K562 (cell line): ENCODE measurements around the gene ALDH8A1. TPM values are rescaled to one million over a fixed set of nuclear protein-coding genes. Genes with fewer than 3 reads are reported as not detected.
A peak's percentile ranks its signal among the peaks of the same experiment; 100 is the strongest.

Experiments used
- BACH1 ChIP-seq: fragments of 200-800 bp; sonication (Bioruptor generic); IDR thresholded peaks from 2 replicates; pipeline ENCODE4 v1.6.1; 2016; ENCODE audit warnings: missing genetic modification characterization, missing compliant biosample characterization
- C11orf30 ChIP-seq: fragments of 450-650 bp; IDR thresholded peaks from 2 replicates; pipeline ENCODE4 v1.6.1; 2016; ENCODE audit warnings: low read depth, mild to moderate bottlenecking
- CBFA2T2 ChIP-seq: fragments of 450-650 bp; conservative IDR thresholded peaks from 2 replicates; pipeline ENCODE4 v1.6.1; 2017; ENCODE audit warnings: mild to moderate bottlenecking
- CXXC5 ChIP-seq: fragments of 250-450 bp; sonication (Bioruptor Pico); IDR thresholded peaks from 2 replicates; pipeline ENCODE4 v1.8.0; 2022; ENCODE audit warnings: inconsistent platforms, mild to moderate bottlenecking, moderate library complexity
- HDAC8 ChIP-seq: fragments of 450-650 bp; IDR thresholded peaks from 2 replicates; pipeline ENCODE4 v1.6.1; 2016; ENCODE audit warnings: mild to moderate bottlenecking, missing genetic modification characterization, moderate library complexity, missing compliant biosample characterization
- KLF13 ChIP-seq: fragments of 450-650 bp; IDR thresholded peaks from 2 replicates; pipeline ENCODE4 v1.6.1; 2016; ENCODE audit warnings: missing genetic modification characterization, low read depth, mild to moderate bottlenecking, missing compliant biosample characterization, moderate library complexity, borderline replicate concordance
- LCOR ChIP-seq: sonication (generic); formaldehyde crosslinking; IDR thresholded peaks from 2 replicates; pipeline ENCODE4 v1.8.0; 2022; ENCODE audit warnings: mild to moderate bottlenecking, missing genetic modification reagents
- MEF2D ChIP-seq: conservative IDR thresholded peaks from 2 replicates; pipeline ENCODE4 v1.6.1; 2016; ENCODE audit warnings: low read depth, missing genetic modification characterization, missing compliant biosample characterization
- NFE2L1 ChIP-seq: fragments of 450-650 bp; IDR thresholded peaks from 2 replicates; pipeline ENCODE4 v1.6.1; 2016; ENCODE audit warnings: missing genetic modification characterization, low read depth, mild to moderate bottlenecking, missing compliant biosample characterization, moderate library complexity, borderline replicate concordance
- NR4A1 ChIP-seq, 2 experiments: fragments of 250-450 bp in 1 of 2; fragments of 450-650 bp in 1 of 2; sonication (Bioruptor Pico) in 1 of 2; IDR thresholded peaks; 2 replicates each; pipeline versions ENCODE4 v1.4.0 to v1.6.1; 2016 to 2020; ENCODE audit warnings: mild to moderate bottlenecking in 2 of 2, missing compliant biosample characterization in 1 of 2, missing genetic modification characterization in 1 of 2, moderate library complexity in 1 of 2
- POLR2AphosphoS2 ChIP-seq: IDR thresholded peaks from 2 replicates; pipeline ENCODE4 v1.6.1; 2012; ENCODE audit warnings: low read length, improper control_type of control experiment
- PPARD ChIP-seq: fragments of 250-450 bp; sonication (Bioruptor Pico); IDR thresholded peaks from 2 replicates; pipeline ENCODE4 v1.8.0; 2022; ENCODE audit warnings: inconsistent platforms, mild to moderate bottlenecking, moderate library complexity
- PTRF ChIP-seq: fragments of 450-650 bp; IDR thresholded peaks from 2 replicates; pipeline ENCODE4 v1.6.1; 2016; ENCODE audit warnings: mild to moderate bottlenecking, missing genetic modification characterization, missing compliant biosample characterization
- PTTG1 ChIP-seq: fragments of 450-650 bp; IDR thresholded peaks from 2 replicates; pipeline ENCODE4 v1.6.1; 2016; ENCODE audit warnings: low read depth, mild to moderate bottlenecking, missing genetic modification characterization, missing compliant biosample characterization
- PYGO2 ChIP-seq: fragments of 450-650 bp; IDR thresholded peaks from 2 replicates; pipeline ENCODE4 v1.6.1; 2016; ENCODE audit warnings: mild to moderate bottlenecking, missing genetic modification characterization, moderate library complexity, missing compliant biosample characterization
- SMAD1 ChIP-seq: fragments of 150-350 bp; IDR thresholded peaks from 2 replicates; pipeline ENCODE4 v1.6.1; 2014; ENCODE audit warnings: low read length, low read depth; ENCODE audit not compliant: partially characterized antibody
- SOX6 ChIP-seq: fragments of 450-650 bp; IDR thresholded peaks from 2 replicates; pipeline ENCODE4 v1.6.1; 2014; ENCODE audit warnings: mild to moderate bottlenecking
- U2AF1 ChIP-seq: fragments of 200-400 bp; formaldehyde crosslinking; optimal IDR thresholded peaks from 2 replicates; pipeline ENCODE3; 2017; ENCODE audit warnings: mild to moderate bottlenecking, low read depth, low read length, moderate library complexity
- ZC3H4 ChIP-seq: sonication (generic); formaldehyde crosslinking; IDR thresholded peaks from 2 replicates; pipeline ENCODE4 v1.9.0; 2021; ENCODE audit warnings: missing genetic modification reagents, borderline replicate concordance
- ZFPM2 ChIP-seq: fragments of 250-450 bp; sonication (Bioruptor Pico); IDR thresholded peaks from 2 replicates; pipeline ENCODE4 v1.5.1; 2022; ENCODE audit warnings: mild to moderate bottlenecking
- ZNF174 ChIP-seq: fragments of 250-450 bp; sonication (Bioruptor Pico); IDR thresholded peaks from 2 replicates; pipeline ENCODE4 v1.4.0; 2020; ENCODE audit warnings: mild to moderate bottlenecking
- ZNF316 ChIP-seq: fragments of 450-650 bp; IDR thresholded peaks from 2 replicates; pipeline ENCODE4 v1.6.1; 2016
- ZNF592 ChIP-seq: fragments of 450-650 bp; IDR thresholded peaks from 2 replicates; pipeline ENCODE4 v1.6.1; 2017; ENCODE audit warnings: antibody characterized with exemption, mild to moderate bottlenecking
- polyA plus RNA-seq, 8 experiments: library from polyadenylated mRNA; depleted of rRNA in 4 of 8; stranded (reverse) in 5 of 8; unstranded in 3 of 8; fragments of >200 nt; fragmentation: Nextera tagmentation in 2 of 8; fragmentation: Illumina TruSeq in 1 of 8; extraction: Ambion mirVana in 2 of 8; extraction: Trizol in 1 of 8; gene quantifications; 2 replicates each; pipeline versions ENCODE4 v1.2.1 to v1.2.3, GENCODE V29; 2011 to 2014; ENCODE audit warnings: inconsistent platforms in 1 of 8, missing spikeins in 1 of 8
- total RNA-seq, 7 experiments: library from RNA; depleted of rRNA in 6 of 7; stranded (reverse); fragments of >200 nt in 6 of 7; fragmentation: Illumina TruSeq in 2 of 7; extraction: Trizol in 2 of 7; gene quantifications; 2 replicates each; pipeline versions ENCODE4 v1.2.1 to v1.2.3, GENCODE V29; 2011 to 2021; ENCODE audit warnings: low replicate concordance in 1 of 7
- TF ChIP-seq, protein P1 (sequence below), 2 experiments: fragments of 250-450 bp in 1 of 2; fragments of 450-650 bp in 1 of 2; sonication (Bioruptor Pico) in 1 of 2; IDR thresholded peaks; 2 replicates each; pipeline versions ENCODE4 v1.6.1 to v1.8.0; 2016 to 2021; ENCODE audit warnings: mild to moderate bottlenecking in 2 of 2, moderate library complexity in 2 of 2, missing compliant biosample characterization in 1 of 2, missing genetic modification characterization in 1 of 2
- TF ChIP-seq, protein P2 (sequence below): IDR thresholded peaks from 2 replicates; pipeline ENCODE4 v1.6.1; 2011; ENCODE audit not compliant: insufficient read length; ENCODE audit errors: extremely low read depth

Gene ALDH8A1
- total and polyA plus RNA-seq, 9 of the 15 experiments (the other 6 are each of a cell fraction or from before 2014, with no cell fraction given): 0.03 to 0.18 (median 0.04) TPM; not detected in 2

- TF ChIP-seq ZFPM2 (CRISPR knock-in tag): no peak
- TF ChIP-seq BACH1 (tag): peak; percentile 93
- TF ChIP-seq CXXC5 (CRISPR knock-in tag): 0 out of 2 replicates have a peak, but pooled peaks have one; percentile 24
- TF ChIP-seq SOX6: 0 out of 2 replicates have a peak, but pooled peaks have one; percentile 13
- TF ChIP-seq SMAD1: no peak
- TF ChIP-seq, protein P1, sequence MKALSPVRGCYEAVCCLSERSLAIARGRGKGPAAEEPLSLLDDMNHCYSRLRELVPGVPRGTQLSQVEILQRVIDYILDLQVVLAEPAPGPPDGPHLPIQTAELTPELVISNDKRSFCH (CRISPR knock-in tag; IDR thresholded peaks at IDR 0.05): no peak
- TF ChIP-seq, protein P1 (tag; IDR thresholded peaks at IDR 0.05): no peak
- TF ChIP-seq ZNF316: peak; percentile 94
- no peak for TF ChIP-seq LCOR (CRISPR knock-in tag)
- 0 out of 2 replicates have a peak, but pooled peaks have one; percentile 33 for TF ChIP-seq PTRF
- no peak for TF ChIP-seq NR4A1 (CRISPR knock-in tag; IDR thresholded peaks at IDR 0.05)
- TF ChIP-seq NR4A1 (tag; IDR thresholded peaks at IDR 0.05): peak; percentile 86
- no peak for TF ChIP-seq CBFA2T2
- no peak for TF ChIP-seq PPARD
- TF ChIP-seq, protein P2, sequence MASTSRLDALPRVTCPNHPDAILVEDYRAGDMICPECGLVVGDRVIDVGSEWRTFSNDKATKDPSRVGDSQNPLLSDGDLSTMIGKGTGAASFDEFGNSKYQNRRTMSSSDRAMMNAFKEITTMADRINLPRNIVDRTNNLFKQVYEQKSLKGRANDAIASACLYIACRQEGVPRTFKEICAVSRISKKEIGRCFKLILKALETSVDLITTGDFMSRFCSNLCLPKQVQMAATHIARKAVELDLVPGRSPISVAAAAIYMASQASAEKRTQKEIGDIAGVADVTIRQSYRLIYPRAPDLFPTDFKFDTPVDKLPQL: no peak
- 0 out of 2 replicates have a peak, but pooled peaks have one; percentile 41 for TF ChIP-seq PYGO2
- TF ChIP-seq KLF13 (tag): 0 out of 2 replicates have a peak, but pooled peaks have one; percentile 24
- TF ChIP-seq ZNF592: peak; percentile 36; the same call in 1 of the 2 replicates
- TF ChIP-seq U2AF1: no peak
- peak; percentile 86 for TF ChIP-seq NFE2L1 (tag)
- peak; percentile 88 for TF ChIP-seq C11orf30
- no peak for TF ChIP-seq ZC3H4
- TF ChIP-seq MEF2D (tag): peak; percentile 56; the same call in 1 of the 2 replicates
- no peak for TF ChIP-seq ZNF174
- TF ChIP-seq PTTG1 (tag): peak; percentile 62
- no peak for TF ChIP-seq POLR2AphosphoS2
- 0 out of 2 replicates have a peak, but pooled peaks have one; percentile 28 for TF ChIP-seq HDAC8 (tag)
Observed at GRCh38 chr6:134875367-134875766, 74.5 kb downstream of the ALDH8A1 start (continued).
